ENCODE measurements around the gene NDUFB7.
"Not testable (repeated sequence)": the region's sequence is repeated elsewhere in the genome, so short reads cannot be mapped to it uniquely, and the experiment has no call there.

Gene NDUFB7

DNA sequence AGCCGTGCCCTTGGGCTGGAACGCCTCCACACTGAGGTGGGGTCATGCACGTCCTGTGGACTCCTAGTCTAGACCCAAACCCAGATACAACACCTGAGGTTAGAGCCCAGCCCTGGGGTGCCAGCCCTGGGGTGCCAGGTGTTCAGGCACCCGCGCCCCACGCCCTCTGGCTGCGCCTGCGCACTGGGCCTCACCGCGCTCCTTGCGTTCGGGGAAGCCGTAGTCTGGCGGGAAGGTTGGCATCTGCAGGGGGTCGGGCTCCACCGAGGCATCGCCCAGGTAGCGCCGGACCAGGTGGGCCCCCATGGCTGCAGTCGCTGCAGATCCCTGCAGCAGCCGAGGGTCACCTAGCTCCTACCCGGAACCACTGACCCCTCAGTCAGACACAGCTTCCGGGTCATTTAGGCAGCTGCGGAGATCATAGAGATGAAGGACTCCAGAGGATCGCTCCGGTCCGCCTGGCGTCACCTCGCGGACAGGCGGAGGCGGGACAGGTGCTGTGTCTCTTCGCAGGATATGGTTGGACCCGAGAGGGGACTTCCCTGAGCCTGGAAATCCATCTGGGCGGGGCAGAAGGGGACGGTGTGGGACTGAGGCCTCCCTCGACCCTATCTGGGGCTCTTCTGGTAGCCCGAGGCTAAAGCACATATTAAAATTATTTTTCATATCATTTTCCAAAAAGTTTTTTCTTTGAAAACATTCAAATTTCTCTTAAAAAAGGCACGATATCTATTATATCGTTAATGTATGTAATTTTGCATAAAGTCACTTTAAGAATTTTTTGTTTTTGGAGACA lies at the start of gene NDUFB7:
Gene NDUFB7, minus strand, starts transcription at position 372 of the 796 bp plus-strand sequence. Its CDS starts 66 bp downstream, at position 306.
- peak; percentile 75 for FAIRE-seq

DNA sequence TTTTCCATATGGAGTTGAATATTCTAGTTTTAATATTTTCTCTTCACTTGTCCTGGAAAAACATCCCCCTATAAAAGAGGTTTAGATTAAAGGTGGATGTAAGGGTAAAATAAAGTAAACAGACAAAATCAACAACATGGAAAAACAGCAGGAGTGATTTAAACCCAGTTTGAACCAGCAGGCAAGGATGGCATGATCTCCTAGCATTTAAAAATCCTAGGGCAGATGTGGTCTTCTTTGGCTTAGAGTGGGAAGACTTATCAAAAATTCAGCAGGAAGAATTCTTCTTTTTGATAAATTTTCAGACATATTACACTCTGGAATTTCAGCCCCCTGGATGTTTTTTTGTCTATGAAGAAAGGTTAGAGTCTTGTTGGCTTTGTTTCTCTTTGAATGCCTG lies 47.5 kb upstream of the NDUFB7 start:
- FAIRE-seq: no peak

DNA sequence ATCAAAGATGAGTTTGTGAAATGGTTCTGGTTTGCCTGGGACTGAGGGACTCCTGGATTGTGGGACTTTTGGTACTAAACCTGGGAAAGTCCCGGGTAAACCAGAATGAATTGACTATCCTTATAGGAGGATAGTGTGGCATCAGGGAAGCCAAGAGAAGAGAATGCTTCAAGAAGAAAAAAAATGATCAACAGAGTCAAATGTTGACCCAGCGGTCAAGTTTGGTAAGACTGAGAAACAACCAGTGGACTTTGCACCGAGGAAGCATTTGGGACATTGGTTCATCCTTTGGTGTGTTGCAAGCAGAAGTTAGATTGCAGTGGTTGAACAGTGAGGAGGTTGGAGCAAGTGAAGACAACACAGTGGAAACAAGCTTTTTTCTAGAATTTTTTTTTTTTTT lies 44.5 kb upstream of the NDUFB7 start:
- no peak for FAIRE-seq

DNA sequence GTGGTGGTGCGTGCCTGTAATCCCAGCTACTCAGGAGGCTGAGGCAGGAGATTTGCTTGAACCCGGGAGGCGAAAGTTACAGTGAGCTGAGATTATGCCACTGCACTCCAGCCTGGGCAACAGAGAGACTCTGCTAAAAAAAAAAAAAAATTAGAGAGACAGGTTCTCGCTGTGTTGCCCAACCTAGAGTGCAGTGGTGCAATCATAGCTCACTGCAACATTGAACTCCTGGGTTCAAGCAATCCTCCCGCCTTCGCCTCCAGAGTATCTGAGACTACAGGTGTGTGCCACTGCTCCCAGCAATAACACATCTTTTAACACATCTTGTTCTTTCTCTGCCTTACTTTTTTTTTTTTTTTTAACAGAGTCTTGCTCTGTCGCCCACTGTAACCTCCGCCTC lies 43.8 kb upstream of the NDUFB7 start:
- no peak for FAIRE-seq

DNA sequence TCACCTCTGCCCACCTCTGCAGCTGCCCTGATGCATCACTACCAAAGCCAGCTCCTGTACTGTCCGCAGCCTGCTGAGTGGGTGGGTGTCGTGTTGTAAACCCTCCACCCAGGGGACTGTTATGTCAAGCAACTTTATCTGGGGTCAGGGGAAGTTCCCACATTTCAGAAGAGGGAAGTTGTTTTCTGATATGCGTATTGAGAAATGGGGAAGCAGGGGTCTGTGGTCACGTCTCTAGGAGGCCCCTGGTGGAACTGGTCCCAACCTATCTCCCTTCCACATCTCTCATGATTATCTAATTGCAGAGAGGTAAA lies 42.2 kb upstream of the NDUFB7 start:
- no peak for FAIRE-seq

DNA sequence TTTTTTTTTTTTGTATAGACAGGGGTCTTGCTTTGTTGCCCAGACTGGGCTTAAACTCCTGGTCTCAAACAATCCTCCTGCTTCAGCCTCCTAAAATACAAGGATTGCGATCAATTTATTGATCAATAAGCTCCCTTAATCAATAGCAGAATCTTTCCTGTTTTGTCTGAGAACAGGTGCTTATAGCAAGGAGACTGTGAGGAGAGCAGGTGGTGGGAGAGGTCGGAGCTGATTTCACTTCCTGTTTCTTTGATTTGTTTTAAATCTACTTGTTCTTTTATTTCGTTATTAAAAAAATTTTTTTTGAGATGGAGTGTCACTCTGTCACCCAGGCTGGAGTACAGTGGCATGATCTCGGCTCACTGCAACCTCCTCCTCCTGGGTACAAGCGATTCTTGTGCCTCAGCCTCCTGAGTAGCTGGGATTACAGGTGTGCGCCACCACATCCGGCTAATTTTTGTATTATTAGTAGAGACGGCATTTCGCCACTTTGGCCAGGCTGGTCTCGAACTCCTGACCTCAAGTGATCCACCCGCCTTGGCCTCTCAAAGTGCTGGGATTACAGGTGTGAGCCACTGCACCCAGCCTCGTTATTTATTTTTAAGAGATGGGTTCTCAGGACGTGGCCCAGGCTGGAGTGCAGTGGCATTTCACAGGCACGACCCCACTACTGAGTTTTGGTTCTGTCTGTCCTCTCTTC lies 41.7 kb upstream of the NDUFB7 start:
- FAIRE-seq: not testable (repeated sequence)

DNA sequence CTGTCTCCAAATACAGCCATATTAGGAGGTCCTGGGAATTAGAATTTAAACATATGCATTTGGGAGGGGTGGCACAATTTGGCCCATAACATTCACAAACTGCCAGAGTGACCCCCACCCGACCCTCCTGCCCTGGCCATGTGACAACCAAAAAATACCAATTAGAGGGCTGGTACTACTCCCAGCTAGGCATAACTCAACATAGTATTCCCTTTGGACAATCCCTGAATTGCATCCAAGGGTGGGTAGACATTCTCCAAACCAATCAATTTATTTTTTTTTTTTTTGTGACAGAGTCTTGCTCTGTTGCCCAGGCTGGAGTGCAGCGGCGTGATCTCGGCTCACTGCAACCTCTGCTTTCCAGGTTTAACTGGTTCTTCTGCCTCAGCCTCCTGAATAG lies 40.8 kb upstream of the NDUFB7 start:
- no peak for FAIRE-seq

DNA sequence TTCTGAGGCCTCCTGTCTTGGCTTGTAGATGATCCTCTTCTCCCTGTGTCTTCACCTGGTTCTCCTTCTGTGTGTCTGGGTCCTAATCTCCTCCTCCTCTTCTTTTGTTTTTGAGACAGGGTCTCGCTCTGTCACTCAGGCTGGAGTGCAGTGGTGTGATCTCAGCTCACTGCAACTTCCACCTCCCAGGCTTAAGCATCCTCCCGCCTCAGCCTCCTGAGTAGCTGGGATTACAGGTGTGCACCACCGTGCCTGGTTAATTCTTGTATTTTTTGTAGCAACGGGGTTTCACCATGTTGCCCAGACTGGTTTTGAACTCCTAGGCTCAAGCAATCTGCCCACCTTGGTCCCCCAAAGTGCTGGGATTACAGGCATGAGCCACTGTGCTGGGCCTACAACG lies 40.4 kb upstream of the NDUFB7 start:
- not testable (repeated sequence) for FAIRE-seq

DNA sequence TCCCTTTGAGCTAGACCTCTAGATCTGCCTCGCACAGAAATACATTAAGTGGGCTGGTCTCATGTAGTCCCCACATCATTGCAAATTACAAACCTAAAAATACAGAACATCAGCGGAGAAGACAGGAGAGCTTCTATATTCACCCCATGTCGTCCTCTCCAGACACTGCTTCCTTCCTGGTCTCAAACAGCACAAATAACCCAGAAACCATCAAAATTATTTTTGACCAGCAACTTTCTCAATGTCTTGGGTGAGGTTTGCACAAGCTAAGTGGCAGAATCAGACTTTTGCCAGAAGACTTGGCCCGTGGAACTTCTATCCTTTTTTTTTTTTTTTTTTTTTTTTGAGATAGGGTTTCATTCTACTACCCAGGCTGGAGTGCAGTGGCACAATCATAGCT lies 39.2 kb upstream of the NDUFB7 start:
- FAIRE-seq: no peak

DNA sequence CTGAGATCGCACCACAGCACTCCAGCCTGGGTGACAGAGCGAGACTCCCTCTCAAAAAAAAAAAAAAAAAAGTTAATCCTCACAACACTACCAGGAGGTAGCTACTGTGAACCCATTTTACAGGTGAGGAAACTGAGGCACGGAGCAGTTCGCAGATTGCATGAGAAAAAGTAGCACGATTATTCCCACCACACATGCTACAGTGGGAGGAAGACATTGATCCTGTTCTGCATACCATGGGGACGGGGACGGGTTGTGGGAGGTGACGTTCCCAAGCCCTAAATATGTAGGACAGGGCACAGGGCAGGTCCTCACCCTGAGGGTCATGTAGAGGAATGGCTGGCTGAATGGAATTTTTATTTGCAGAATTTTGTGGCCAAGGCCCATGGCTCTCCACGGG lies 34.8 kb upstream of the NDUFB7 start:
- no peak for FAIRE-seq

DNA sequence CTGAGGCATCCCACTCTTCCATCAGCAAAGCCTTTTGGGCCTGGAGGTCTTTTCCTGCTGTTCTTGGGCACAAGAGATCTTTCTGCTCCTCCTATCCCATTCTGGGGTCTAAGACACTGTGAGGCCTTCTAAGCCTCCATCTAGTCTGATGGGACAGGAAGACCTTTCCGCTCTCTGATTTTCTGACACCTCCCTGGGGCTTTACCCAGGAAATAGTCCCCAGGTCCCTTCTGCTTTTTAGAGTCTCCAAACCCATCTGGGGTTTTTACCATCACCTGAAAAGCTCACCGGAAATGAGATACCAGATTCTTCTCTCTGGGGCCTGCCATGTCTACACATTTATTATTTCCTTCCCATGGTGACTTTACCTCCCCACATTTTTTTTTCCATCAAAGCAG lies 32.1 kb upstream of the NDUFB7 start:
- FAIRE-seq: no peak

DNA sequence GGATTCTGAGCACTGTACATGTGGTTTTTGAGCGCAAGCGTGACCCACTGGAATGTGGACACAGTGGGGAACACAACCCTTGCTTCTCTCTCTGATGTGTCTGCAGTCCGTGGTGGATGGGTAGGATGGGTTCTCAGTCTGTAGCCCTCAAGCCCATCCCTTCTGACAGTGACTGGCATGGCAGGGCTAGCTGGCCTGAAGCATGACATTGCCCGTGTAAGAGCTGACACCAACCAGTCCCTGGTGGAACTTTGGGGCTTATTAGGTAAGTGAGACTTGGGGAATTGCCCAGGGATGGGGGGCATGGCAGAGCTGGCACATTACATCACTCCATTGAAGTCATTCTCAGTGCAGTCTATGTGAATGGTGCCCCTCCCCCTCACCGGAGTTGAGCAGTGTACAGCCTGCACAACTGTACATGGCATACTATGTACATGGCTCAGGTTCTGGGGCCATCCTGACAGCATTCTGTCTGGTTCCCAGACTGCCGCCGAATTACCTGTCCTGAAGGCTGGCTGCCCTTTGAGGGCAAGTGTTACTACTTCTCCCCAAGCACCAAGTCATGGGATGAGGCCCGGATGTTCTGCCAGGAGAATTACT lies 27.8 kb upstream of the NDUFB7 start:
- no peak for FAIRE-seq

DNA sequence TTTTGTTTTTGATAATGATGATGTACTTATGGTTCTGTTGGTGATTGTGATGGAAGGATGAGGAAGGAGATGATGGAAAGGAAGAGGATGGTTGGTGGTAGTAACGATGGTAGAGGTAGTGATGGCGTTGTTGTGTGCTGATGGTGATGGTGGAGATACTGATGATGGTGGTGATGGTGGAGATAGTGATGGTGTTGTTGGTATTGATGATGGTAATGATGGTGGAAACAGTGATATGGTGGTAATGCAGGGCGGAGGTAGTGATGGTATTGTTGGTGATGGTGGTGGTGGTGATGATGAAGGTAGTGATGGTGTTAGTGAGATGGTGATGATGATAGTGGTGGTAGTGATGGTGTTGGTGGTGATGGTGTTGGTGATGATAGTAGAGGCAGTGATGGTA lies 23.7 kb upstream of the NDUFB7 start:
- FAIRE-seq: no peak

DNA sequence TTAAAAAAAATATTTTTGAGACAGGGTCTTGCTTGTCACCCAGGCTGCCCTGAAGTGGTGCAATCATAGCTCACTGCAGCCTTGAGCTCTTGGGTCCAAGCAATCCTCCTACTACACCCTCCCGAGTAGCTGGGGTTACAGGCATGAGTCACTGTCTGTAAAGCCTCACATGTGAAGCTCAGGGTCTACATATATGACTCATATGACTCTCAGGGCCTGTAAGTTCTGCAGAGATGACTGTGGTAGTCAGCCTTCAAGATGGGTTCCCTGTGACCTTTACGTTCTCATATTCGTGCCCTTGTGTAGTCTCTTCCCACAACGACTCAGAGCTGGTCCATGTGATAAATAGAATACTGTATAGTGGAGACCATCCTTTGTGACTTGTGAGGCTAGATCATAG lies 17.6 kb upstream of the NDUFB7 start:
- not testable (repeated sequence) for FAIRE-seq

DNA sequence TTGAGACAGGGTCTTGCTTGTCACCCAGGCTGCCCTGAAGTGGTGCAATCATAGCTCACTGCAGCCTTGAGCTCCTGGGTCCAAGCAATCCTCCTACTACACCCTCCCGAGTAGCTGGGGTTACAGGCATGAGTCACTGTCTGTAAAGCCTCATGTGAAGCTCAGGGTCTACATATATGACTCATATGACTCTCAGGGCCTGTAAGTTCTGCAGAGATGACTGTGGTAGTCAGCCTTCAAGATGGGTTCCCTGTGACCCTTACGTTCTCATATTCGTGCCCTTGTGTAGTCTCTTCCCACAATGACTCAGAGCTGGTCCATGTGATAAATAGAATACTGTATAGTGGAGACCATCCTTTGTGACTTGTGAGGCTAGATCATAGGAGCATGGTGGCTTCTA lies 13.3 kb upstream of the NDUFB7 start:
- FAIRE-seq: not testable (repeated sequence)

DNA sequence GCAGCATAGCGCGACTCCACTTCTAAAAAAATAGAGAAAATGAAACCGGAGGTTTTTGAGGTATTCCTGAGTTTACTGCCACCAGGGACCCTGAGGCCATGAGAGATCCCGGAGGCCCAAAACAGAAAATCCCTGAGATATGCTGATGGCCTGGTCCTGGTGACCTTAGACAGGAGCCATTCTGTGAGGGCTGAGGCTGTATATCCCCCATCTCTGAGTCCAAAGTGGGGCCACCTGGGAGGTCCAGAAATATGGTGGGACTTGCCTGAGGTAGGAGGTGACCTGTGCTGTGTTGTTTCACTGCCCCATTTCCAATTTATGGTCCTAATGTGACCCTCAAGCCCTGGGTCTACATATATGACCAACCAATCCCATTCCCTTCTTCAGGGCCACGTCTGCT lies 12.5 kb upstream of the NDUFB7 start:
- FAIRE-seq: not testable (repeated sequence)

DNA sequence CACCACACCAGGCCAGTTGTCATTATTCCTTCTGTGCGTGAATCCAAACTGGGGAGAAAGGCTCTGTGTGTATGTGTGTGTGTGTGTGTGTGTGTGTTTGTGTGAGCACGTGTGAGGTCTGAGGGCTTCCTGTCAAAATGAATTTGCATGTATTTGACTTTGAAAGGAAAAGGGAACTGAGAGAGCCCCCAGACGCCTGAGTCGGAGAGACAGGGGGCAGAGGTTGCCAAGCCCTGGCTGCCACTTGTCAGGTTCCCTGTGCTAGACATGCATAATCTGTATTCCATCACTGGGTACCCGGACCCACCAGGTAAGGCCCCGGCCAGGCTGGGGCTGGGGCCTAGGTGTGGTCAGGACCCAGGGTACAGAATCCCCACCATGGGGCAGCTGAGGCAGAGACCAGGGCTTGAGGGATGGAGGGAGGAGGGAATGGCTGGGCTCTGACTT lies 11.1 kb upstream of the NDUFB7 start, which contains the start of gene CLEC17A:
Gene CLEC17A, plus strand, starts transcription at position 191 of the 447 bp plus-strand sequence. Its CDS starts 77 bp downstream, at position 268.
- no peak for FAIRE-seq

DNA sequence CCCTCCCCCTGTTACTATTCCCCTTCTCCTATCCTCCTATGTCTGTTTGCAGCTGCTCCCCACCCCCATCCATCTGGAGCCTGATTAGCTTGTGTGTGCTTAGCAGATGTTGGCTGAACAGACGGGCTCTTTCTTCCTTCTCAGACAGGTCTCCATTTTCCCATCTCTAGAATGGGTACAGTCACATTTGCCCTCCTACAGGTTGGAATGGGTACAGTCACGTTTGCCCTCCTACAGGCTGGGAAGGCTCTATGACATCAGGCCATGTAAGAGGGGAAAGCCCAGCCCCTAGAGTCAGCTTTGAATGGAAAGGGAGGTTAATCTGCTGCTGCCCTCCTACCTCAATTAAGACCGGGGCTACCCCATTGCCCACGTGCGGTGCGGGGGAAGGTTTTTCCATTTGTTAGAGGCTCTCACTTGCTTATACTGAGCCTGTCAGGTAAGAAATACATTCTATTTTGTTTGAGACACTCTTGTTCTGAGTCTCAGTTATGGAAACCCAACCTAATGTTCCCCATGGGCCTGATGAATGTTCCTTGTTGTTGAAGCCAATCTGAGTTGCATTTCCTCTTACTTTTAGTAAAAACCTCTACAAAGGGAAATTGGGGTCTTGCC lies 8.9 kb upstream of the NDUFB7 start:
- no peak for FAIRE-seq

DNA sequence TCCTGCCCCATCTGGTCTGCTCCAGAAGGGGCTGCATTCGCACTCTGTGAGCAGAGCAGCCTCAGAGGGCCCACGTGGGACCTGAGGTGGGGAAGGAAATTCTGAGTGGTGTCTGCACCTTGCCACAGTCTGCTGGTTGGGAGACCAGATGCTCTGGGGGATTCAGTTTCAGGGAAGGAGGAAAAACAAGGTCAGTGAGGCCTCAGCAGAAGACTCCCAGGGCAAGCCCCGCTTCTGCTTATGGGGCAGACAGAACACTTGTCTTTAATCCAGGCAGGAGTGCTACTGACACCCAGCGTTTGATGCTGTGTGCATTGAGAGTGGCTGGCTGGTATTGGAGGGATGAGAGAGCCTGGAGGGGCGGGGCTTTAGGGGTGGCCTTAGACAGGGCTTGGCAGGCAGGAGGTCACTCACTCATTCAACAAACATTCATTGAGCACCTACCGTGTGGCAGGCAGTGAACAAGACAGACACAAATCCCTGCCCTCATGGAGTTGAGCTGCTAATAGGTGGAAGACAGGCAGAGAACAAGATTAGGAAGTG lies 6.1 kb upstream of the NDUFB7 start:
- no peak for FAIRE-seq

DNA sequence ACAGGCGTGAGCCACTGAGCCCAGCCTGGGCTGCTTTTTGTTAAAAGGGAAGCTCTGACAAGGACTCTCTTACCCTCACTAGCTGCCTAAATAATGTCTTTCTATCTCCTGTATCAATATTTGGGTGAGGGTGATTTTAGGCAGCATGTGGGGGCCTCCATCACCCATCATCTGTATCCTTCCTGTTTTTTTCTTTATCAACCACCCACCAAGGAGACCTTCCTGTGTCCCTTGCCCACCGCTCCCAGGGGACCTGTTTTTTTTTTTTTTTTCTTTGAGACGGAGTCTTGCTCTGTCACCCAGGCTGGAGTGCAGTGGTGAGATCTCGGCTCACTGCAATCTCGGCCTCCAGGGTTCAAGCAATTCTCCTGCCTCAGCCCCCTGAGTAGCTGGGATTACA lies 5.4 kb upstream of the NDUFB7 start:
- no peak for FAIRE-seq

DNA sequence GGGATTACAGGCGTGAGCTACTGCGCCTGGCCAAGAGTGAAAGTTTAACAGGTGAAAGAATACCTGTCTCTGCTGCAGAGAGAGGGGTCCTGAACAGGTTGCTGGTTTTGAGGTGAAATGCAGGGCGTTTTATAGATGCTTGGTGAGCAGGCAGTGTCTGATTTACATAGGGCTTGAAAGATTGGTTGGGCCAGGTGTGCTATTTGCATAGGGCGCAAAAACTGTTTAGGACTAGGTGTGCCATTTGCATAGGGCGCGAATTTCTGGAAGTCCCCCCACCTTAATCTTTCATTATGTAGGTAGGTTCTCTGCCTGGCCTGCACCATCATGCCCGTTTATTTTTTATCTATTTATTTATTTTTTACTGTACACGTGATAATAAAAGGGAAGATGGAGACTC lies 4.5 kb upstream of the NDUFB7 start:
- no peak for FAIRE-seq

DNA sequence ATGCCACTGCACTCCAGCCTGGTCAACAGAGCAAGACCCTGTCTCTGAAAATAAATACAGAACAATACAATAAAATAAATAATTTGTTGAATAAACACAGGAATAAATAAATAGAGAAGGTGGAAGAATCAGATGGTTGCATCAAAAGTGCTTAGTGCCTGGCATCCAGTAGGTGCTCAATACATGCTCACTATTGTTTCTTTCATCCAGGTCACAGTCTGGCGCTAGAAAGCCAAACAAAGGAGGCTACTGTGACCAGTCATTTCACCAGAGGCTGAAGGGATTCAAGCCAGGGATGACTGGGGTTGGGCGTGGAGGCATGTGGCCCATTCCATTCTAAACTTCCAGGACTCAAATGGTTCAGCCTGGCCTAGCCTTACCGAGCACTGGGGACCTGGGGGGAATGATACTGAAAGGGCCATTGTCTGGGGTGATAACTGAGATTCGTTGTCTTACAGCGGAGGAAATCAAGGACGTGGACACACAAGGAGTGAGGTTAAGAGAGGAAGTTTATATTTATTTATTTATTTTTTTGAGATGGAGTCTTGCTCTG lies 3.6 kb upstream of the NDUFB7 start:
- no peak for FAIRE-seq
